ENCODE results near the gene SPANXN3.
"Not testable (repeated sequence)": the region's sequence is repeated elsewhere in the genome, so short reads cannot be mapped to it uniquely, and the experiment has no call there.

The SPANXN3 gene, protein sequence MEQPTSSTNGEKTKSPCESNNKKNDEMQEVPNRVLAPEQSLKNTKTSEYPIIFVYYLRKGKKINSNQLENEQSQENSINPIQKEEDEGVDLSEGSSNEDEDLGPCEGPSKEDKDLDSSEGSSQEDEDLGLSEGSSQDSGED

DNA sequence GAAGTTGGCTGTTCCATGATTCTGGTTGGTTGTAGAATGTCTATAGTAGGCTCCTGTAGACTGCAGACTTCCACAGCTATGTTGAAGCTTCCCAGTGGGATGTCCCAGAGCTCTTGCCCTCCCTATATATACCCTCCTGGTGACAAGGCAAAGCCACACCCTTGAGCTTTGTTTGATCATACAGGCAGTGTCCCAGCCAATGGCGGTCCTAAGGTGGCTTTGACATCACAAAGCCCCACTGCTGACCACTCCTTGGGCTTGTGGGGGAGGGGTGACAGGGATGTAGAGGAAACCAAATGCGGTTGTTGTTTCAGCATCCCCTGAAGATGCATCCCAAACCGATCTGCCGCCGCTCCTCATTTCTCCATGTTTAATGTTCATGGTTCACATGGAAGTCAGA is at the start of gene SPANXN3:
Gene SPANXN3 (minus strand): TSS at position 101 of the 400 bp plus-strand sequence. CDS start 84 bp downstream, at position 17.
- not testable (repeated sequence) for DNase-seq (ENCODE audit: low spot score)

DNA sequence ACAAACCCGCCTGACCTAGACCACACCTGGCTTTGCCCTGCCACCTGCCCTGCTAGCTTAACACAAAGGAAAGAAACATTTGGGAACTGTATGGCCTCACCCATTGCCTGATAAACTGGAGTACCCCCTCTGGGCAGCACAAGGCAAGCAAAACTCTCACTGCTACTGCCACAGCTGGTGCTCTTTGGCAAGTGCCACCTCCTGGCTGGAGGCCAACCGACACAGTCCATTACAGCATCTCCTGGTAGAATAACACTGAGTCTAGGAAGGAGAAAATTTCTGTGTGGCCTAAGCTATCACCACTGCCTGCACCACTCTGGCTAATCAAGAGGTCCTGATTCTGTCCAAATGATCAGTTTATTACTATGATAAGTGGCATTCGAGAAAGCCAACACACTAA is 18.9 kb upstream of the SPANXN3 start:
- DNase-seq (ENCODE audit: low spot score) = no peak

DNA sequence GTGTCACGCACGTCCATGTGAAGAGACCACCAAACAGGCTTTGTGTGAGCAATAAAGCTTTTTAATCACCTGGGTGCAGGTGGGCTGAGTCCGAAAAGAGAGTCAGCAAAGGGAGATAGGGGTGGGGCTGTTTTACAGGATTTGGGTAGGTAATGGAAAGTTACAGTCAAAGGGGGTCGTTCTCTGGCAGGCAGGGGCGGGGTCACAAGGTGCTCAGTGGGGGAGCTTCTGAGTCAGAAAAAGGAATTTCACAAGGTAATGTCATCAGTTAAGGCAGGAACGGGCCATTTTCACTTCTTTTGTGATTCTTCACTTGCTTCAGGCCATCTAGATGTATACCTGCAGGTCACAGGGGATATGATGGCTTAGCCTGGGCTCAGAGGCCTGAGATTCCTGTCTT is 15.1 kb downstream of the SPANXN3 start:
- DNase-seq (ENCODE audit: low spot score) = not testable (repeated sequence)

DNA sequence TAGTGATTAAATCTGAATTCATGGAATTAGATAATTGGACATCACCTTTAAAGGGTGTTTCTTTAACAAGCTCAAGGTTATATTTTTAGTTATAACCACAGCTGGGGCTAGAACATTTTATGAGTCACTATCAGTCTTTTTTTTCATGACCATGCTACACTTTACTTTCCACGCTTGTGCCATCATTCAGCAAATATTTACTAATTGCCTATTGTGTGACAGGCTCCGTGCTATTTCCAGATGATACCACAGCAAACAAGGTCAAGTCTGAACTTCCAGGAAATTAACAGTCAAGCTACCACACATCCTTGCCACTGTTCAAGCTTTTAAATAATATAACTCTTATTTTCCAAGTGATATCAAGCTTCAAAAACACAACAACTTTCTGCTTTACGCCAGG is 16.5 kb downstream of the SPANXN3 start:
- no peak for DNase-seq (ENCODE audit: low spot score)

DNA sequence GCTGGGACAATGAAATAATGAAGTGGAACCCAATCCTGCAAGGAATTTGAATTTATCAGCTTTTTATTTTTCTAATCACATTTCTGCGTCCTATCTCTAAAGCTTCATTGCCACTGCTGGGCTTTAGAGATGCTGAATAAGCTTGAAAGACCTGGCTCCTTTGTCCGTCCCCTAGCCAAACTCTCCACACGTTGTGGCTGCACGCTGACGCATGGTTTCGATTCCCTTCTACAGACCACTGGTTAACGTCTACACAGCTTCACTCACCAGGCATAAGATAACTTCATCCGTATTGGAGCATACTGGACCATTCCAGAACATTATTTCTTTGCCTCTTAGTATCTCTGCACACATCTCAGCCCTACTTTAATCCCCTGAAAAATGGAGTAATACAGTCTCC is 31.2 kb downstream of the SPANXN3 start:
- no peak for DNase-seq (ENCODE audit: low spot score)

DNA sequence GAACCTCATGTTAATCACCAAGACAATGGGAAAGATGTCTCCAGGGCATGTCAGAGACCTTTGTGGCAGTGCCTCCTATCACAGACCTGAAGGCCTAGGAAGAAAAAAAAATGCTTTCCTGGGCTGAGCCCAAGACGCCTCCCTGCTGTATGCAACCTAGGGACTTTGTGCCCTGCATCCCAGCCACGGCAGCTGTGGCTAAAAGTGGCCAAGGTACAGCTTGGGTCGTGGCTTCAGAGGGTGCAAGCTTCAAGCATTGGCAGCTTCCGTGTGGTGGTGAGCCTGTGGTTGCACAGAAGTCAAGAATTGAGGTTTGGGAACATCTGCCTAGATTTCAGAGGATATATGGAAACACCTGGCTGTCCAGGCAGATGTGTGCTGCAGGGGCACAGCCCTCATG is 40.5 kb downstream of the SPANXN3 start:
- no peak for DNase-seq (ENCODE audit: low spot score)

DNA sequence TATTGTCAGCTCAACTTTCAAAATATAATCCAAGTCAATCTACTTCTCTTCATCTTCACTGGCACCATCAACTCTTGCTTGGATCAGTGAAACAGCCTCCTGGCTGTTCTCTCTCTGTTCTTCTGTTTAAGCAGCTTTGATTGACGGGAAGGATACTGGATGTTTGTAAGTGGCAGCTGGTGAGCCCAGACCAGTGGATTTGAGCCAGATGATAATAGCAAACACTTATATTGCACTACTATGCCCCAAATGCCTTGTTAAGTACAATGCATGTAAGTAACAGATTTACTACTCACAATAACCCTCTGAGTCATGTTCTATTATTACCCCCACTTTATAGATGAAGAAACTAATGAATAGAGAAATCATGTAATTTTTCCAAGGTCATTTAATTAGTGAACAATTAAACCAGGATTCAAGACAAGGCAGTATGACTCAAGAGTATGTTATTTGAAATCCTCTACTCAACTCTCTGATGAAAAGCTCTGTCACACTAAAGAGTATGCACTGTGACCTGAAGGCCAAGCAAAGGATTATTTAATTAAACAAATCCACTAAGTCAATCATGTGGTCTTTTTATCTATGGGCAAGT is 44.8 kb downstream of the SPANXN3 start:
- DNase-seq (ENCODE audit: low spot score) = no peak

DNA sequence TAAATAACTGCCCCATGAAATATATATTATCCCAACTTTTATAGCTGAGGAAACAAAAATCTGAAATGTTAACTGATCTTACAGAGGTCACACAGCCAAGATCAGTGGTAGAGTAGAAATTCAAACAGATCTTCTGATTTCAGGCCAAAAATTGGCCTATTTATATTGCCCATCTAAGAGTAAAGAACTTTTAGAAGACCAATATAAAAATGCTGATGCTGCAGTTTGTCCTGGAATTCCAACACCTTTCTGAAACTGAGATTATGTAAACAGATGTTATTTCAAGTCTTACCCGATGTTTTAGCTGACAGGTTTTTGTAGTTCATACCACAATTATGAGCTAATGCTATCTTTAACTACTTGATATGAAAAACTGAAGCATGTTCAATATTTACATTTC is 51.1 kb downstream of the SPANXN3 start:
- no peak for DNase-seq (ENCODE audit: low spot score)

DNA sequence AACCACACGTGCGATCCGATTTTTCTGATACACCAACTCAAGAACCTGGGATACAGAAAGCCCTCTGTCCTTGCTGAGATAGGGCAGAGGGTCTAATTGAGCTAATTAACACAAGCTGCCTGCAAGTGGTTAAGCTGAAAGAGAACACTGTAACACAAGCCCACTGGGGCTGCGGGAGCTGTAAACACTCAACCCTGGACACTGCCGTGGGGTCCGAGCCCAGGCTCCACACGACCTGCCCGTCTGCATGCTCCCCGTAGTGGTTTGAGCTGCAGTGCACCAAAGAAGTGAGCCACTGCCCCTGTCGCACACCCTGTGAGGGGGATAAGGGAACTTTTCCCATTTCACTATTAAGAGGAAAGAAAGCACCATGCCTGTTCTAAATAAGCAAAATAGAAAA is 54.6 kb downstream of the SPANXN3 start:
- DNase-seq (ENCODE audit: low spot score) = no peak

DNA sequence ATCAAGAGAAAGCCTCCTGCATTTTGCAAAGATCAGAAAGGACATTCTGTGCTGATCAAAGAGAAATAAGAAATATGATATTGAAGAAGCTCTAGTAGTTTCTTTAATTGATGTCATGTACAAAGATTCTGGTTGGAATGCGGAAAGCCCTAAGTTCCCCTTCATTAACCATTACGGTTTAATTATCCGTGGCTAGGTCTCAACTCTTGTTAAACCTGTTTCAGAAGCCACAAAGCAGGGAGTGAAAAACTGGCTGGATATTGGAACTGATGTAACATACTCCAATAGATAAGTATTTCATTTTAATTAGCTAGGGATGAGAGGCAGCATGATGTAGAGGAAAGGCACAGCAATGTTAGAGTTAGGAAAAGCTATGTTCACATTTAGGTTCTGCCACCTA is 55.7 kb downstream of the SPANXN3 start:
- no peak for DNase-seq (ENCODE audit: low spot score)

All from AG08395 (cell line).